Astrocyte (in vitro differentiated cells and primary cell): ENCODE measurements around the gene CLDN18. TPM values are rescaled to one million over a fixed set of nuclear protein-coding genes. Genes with fewer than 3 reads are reported as not detected.

Experiments
- DNase-seq: peaks from one replicate; pipeline ENCODE4 v3.0.0-alpha.2; 2010; ENCODE audit warnings: low read depth
- FAIRE-seq: peaks from 2 replicates; lab custom pipeline; 2011; peaks lifted over from hg19 to GRCh38; lab: Jason Lieb, UNC
- H2AFZ ChIP-seq: 2 replicates; pipeline ENCODE4 v1.6.0; 2012; ENCODE audit warnings: low read depth, low read length, inconsistent platforms
- H3K27ac ChIP-seq: 2 replicates; pipeline ENCODE4 v1.5.1; 2011; ENCODE audit warnings: low read depth, low read length, inconsistent platforms
- H3K27me3 ChIP-seq: 2 replicates; pipeline ENCODE4 v1.6.0; 2011; ENCODE audit warnings: low read length, inconsistent platforms; ENCODE audit not compliant: insufficient read depth
- H3K36me3 ChIP-seq: 2 replicates; pipeline ENCODE4 v1.5.1; 2011; ENCODE audit warnings: low read length, inconsistent platforms; ENCODE audit not compliant: insufficient read depth
- H3K4me1 ChIP-seq: 2 replicates; pipeline ENCODE4 v1.5.1; 2011; ENCODE audit warnings: low read length, inconsistent platforms; ENCODE audit not compliant: insufficient read depth
- H3K4me2 ChIP-seq: 2 replicates; pipeline ENCODE4 v1.6.0; 2012; ENCODE audit warnings: low read length, inconsistent platforms
- H3K4me3 ChIP-seq: 2 replicates; pipeline ENCODE4 v1.5.1; 2011; ENCODE audit warnings: low read depth, mild to moderate bottlenecking, low read length, inconsistent platforms; ENCODE audit not compliant: insufficient read depth
- H3K79me2 ChIP-seq: 2 replicates; pipeline ENCODE4 v1.6.0; 2012; ENCODE audit warnings: mild to moderate bottlenecking, low read length, inconsistent platforms; ENCODE audit not compliant: insufficient read depth
- H3K9ac ChIP-seq: 2 replicates; pipeline ENCODE4 v1.6.0; 2012; ENCODE audit warnings: mild to moderate bottlenecking, low read length, inconsistent platforms
- H3K9me3 ChIP-seq: 2 replicates; pipeline ENCODE4 v1.5.1; 2012; ENCODE audit warnings: low read depth, mild to moderate bottlenecking, low read length, inconsistent platforms; ENCODE audit not compliant: insufficient read depth
- H4K20me1 ChIP-seq: 2 replicates; pipeline ENCODE4 v1.6.0; 2012; ENCODE audit warnings: low read length, inconsistent platforms; ENCODE audit not compliant: insufficient read depth
- H3K27ac Mint-ChIP-seq: one replicate; pipeline ENCODE4 v1.8.0; 2021; ENCODE audit warnings: mild to moderate bottlenecking, mixed read lengths; ENCODE audit not compliant: unreplicated experiment
- H3K27me3 Mint-ChIP-seq: one replicate; pipeline ENCODE4 v1.8.0; 2021; ENCODE audit warnings: low read depth, mixed read lengths; ENCODE audit not compliant: unreplicated experiment
- H3K36me3 Mint-ChIP-seq: one replicate; pipeline ENCODE4 v1.8.0; 2021; ENCODE audit warnings: low read depth, mixed read lengths; ENCODE audit not compliant: unreplicated experiment
- H3K4me1 Mint-ChIP-seq: one replicate; pipeline ENCODE4 v1.8.0; 2021; ENCODE audit warnings: low read depth, mixed read lengths; ENCODE audit not compliant: unreplicated experiment
- H3K4me3 Mint-ChIP-seq: one replicate; pipeline ENCODE4 v1.8.0; 2021; ENCODE audit warnings: mild to moderate bottlenecking, moderate library complexity, mixed read lengths; ENCODE audit not compliant: unreplicated experiment
- H3K9me3 Mint-ChIP-seq: one replicate; pipeline ENCODE4 v1.8.0; 2021; ENCODE audit warnings: mild to moderate bottlenecking, mixed read lengths; ENCODE audit not compliant: unreplicated experiment
- CTCF ChIP-seq: IDR thresholded peaks from 2 replicates; pipeline ENCODE4 v1.5.1; 2011; ENCODE audit warnings: low read depth, mild to moderate bottlenecking, inconsistent platforms, low read length, moderate library complexity; ENCODE audit not compliant: insufficient read depth
- EZH2 ChIP-seq: IDR thresholded peaks from 2 replicates; pipeline ENCODE4 v1.6.1; 2012; ENCODE audit warnings: mild to moderate bottlenecking, low read length, inconsistent platforms; ENCODE audit not compliant: insufficient read depth
- total RNA-seq: library from RNA; stranded (reverse); gene quantifications from 2 replicates; pipeline ENCODE4 v1.2.1, GENCODE V29; 2021

Gene CLDN18
- total RNA-seq, 1 donor from 2014 or later, result not detected

DNA sequence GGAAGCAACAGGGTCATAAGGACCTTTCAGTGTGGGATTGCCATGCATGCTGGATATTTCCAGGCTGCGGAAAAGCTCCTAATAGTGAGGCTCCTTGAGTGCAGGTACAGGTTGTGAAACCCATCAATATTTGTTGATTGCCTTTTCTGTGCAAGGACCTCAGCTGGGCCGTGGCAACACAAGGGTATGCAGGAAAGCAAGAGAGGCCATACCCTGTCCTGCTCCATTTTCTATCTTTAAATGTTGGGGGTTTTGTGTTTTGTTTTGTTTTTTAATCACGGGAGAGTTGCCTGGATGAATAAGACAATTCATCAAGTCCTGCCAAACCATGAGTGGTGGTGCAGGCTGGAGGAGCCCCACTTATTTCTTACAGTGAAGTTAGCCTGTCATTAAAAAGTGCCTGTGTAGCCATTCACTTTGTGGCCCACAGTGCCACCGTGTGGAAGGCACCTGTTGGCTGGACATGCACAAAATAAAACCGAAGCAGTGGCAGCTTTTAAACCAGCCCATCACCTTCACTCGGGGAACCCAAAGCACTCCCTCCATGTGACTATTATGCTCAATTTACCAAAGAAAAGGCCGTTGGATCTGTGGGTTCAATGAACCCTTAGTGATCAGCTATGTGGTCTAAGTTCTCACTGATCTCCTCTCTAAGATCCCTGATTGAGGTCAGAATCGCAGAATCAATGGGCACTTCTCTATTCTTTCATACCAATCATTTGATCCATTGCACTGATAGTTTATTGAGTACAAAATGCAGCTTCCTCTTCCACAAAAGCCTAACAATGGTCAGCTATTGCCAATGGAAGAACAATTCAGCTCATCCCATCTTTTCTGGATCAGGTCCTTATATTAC, 42.2 kb downstream of the CLDN18 start:
- H3K27me3 ChIP-seq, result no peaks in the 10 kb centered on the region
- DNase-seq, result no peak
- H3K9ac ChIP-seq, result no peak overlapping the region
- H3K4me3 ChIP-seq, result no peak overlapping the region
- H3K79me2 ChIP-seq, result no peaks in the 10 kb centered on the region
- no peak for FAIRE-seq
- no peaks in the 10 kb centered on the region for H4K20me1 ChIP-seq
- Mint-ChIP-seq H3K4me3 (no peak overlapping the region), H3K27ac (no peak overlapping the region), H3K36me3 (peaks cover 11% of the 10 kb centered on the region), H3K4me1 (peaks cover 1% of the 10 kb centered on the region), H3K27me3 (no peaks in the 10 kb centered on the region), H3K9me3 (no peaks in the 10 kb centered on the region)
- no peak overlapping the region for H2AFZ ChIP-seq
- H3K4me2 ChIP-seq, result no peak overlapping the region
- no peaks in the 10 kb centered on the region for H3K9me3 ChIP-seq
- no peaks in the 10 kb centered on the region for H3K36me3 ChIP-seq
- TF ChIP-seq EZH2, result no peak
- TF ChIP-seq CTCF, result peak; percentile 75
- H3K27ac ChIP-seq, result no peak overlapping the region
- H3K4me1 ChIP-seq, result peaks cover 12% of the 10 kb centered on the region

DNA sequence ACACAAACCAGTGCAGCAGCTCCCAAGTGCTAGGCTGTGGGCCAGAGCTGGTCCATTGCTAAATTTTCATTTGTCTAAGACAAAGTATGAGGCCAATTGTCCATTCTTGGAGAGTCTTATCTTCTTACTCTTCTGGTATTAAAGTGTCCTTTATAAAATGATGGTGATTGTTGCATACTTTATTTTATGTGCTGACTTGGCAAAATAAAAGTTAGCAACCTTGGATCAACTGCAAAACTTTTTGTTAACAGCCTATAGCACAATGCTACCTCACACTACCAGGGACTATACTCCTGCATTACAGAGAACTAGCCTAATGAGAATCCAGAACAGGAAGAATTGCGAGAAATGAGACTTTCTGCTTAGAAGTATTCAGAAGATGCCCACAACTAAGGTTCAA, 44.1 kb downstream of the CLDN18 start:
- Mint-ChIP-seq H3K4me1 (peaks cover 1% of the 10 kb centered on the region), H3K4me3 (no peak overlapping the region), H3K27ac (no peak overlapping the region), H3K9me3 (no peaks in the 10 kb centered on the region), H3K36me3 (peaks cover 7% of the 10 kb centered on the region), H3K27me3 (no peaks in the 10 kb centered on the region)
- Histone ChIP-seq H3K9me3 (no peaks in the 10 kb centered on the region), H3K4me3 (no peak overlapping the region), H3K4me1 (peaks cover 6% of the 10 kb centered on the region), H3K36me3 (no peaks in the 10 kb centered on the region), H2AFZ (no peak overlapping the region), H3K27me3 (no peaks in the 10 kb centered on the region), H4K20me1 (no peaks in the 10 kb centered on the region), H3K9ac (no peak overlapping the region), H3K27ac (no peak overlapping the region), H3K4me2 (no peak overlapping the region), H3K79me2 (no peaks in the 10 kb centered on the region)
- no peak for DNase-seq
- no peak for FAIRE-seq
- no peak for TF ChIP-seq EZH2
- no peak for TF ChIP-seq CTCF

GRCh38 chr3:138057384-138057783, 47.4 kb downstream of the CLDN18 start:
- no peak overlapping the region for H3K9ac ChIP-seq
- Mint-ChIP-seq H3K27me3 (no peaks in the 10 kb centered on the region), H3K4me3 (no peak overlapping the region), H3K27ac (no peak overlapping the region), H3K4me1 (peaks cover 12% of the 10 kb centered on the region), H3K36me3 (peaks cover 6% of the 10 kb centered on the region), H3K9me3 (peaks cover 2% of the 10 kb centered on the region)
- H3K9me3 ChIP-seq, result no peaks in the 10 kb centered on the region
- peaks cover 12% of the 10 kb centered on the region for H3K36me3 ChIP-seq
- no peaks in the 10 kb centered on the region for H3K27me3 ChIP-seq
- TF ChIP-seq CTCF, result no peak
- TF ChIP-seq EZH2, result no peak
- no peak overlapping the region for H3K4me2 ChIP-seq
- no peaks in the 10 kb centered on the region for H3K79me2 ChIP-seq
- H3K4me1 ChIP-seq, result peaks cover 1% of the 10 kb centered on the region
- no peak overlapping the region for H2AFZ ChIP-seq
- FAIRE-seq, result no peak
- H4K20me1 ChIP-seq, result peaks cover 3% of the 10 kb centered on the region
- no peak for DNase-seq
- H3K4me3 ChIP-seq, result no peak overlapping the region
- H3K27ac ChIP-seq, result no peak overlapping the region
